ENCODE results near the gene MRNIP.
"Not testable (repeated sequence)": the region's sequence is repeated elsewhere in the genome, so short reads cannot be mapped to it uniquely, and the experiment has no call there.

The MRNIP gene

DNA sequence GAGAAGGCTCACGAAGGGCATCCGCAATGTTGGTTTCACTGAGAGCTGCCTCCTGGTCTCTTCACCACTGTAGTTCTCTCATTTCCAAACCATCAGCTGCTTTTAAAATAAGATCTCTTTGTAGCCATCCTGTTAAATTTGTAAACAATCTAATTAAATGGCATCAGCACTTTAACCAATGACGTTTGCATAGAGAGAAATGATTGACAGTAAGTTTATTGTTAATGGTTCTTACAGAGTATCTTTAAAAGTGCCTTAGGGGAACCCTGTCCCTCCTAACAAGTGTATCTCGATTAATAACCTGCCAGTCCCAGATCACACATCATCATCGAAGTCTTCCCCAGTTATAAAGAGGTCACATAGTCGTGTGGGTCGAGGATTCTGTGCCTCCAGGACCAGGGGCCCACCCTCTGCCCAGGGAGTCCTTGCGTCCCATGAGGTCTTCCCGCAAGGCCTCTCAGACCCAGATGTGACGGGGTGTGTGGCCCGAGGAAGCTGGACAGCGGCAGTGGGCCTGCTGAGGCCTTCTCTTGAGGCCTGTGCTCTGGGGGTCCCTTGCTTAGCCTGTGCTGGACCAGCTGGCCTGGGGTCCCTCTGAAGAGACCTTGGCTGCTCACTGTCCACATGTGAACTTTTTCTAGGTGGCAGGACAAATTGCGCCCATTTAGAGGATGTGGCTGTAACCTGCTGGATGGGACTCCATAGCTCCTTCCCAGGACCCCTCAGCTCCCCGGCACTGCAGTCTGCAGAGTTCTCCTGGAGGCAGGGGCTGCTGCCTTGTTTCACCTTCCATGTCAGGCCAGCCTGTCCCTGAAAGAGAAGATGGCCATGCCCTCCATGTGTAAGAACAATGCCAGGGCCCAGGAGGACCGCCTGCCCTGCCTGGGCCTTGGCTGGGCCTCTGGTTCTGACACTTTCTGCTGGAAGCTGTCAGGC lies 21.3 kb downstream of the MRNIP start:
- DNase-seq: no peak

- DNase-seq: peak; percentile 59
Measured at GRCh38 chr5:179836225-179837019, 22.2 kb downstream of the MRNIP start.

GRCh38 chr5:179834871-179835270 lies 23.7 kb downstream of the MRNIP start:
- not testable (repeated sequence) for DNase-seq

DNA sequence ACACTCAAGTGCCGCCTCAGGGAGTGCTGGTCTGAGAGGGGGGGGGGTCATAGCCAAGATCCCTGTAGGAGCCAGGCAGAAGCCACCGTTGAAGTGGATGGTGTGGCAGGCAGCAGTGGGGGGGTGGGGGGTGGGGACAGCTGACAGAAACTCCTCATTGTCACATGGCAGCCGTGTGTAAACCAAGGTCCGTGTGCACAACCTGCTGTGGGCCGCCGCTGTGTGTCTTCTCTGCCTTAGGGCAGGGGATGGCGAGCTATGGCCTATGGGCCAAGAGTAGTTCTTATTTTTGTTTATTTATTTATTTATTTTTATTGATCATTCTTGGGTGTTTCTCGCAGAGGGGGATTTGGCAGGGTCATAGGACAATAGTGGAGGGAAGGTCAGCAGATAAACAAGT lies 24.5 kb downstream of the MRNIP start:
- DNase-seq: no peak

DNA sequence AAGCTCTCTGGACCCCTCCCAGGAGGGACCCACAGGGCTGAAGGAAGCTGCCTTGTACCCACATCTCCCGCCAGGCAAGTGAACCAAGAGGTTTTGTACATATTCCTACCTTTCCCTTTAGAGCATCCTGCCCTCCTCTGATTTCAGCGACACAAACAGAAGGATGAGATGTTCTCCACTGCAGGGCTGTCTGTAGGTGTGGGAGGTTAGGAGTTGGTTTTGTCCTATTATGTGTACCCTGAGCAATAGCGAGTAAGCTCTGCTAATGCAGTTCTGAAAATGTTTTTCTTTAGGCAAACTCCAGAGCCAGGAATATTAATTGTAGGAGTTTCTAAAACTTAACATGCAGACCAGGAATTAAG lies 24.9 kb downstream of the MRNIP start:
- no peak for DNase-seq

GRCh38 chr5:179833056-179833708 lies 25.4 kb downstream of the MRNIP start:
- DNase-seq: no peak

DNA sequence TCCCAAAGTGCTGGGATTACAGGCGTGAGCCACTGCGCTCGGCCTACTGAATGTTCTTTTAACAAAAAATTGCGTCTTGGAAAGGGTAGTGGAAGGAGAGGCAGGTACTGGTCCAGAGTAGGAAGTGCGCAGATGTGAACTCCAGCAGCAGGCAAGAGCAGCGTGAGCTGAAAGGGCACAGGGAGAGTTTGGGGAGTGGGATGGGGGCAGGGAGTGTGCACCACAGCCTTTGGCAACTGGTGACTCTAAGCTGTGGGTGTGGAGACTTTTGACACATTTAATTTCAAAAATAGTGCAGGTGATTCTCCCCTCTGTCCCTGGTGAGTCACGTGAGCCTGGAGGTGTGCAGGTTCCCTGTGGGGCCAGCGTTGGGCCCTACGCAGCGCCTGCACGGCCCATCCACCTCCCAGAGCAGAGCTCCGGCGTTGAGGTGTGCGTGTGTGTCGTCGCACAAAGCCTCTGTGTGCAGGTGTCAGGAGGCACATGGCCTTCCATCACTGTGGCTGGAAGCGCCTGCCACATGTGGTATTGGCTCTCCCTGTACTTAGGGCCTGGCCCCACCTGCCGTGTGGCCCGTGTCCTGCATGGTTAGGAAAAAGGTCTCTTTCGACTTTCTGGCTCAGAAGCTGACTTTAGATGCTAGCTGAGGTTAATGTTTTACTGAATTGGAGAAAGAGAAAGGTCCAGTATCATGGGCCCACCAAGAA lies 26.4 kb downstream of the MRNIP start:
- no peak for DNase-seq

DNA sequence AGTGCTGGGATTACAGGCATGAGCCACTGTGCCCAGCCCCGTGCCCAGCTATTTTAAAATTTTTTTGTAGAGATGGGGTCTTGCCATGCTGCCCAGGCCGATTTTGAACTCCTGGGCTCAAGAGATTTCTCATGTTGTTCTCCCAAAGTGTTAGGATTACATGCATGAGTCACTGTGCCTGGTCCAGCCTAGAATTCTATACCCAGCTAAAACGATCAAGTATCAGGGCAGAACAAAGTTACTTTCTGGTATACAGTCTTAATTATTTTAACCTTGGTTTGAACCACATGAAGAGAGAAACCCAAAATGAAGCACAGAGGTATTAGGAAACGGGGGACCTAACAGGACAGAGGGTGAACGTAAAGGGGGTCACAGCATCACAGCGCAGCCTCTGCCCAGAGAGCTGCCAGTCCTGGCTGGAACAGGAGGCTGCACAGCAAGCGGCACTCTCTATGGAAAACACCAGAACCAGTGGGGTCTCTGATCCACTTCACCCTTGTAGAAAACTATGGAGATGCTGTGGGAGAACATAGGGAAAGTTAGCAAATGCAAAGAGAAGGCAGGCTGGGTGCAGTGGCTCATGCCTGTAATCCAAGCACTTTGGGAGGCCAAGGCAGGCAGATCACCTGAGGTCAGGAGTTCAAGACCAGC lies 27.7 kb downstream of the MRNIP start:
- no peak for DNase-seq

- DNase-seq: no peak
Measured at GRCh38 chr5:179829732-179830435, 28.7 kb downstream of the MRNIP start.

GRCh38 chr5:179828756-179829421 lies 29.7 kb downstream of the MRNIP start:
- no peak for DNase-seq

DNA sequence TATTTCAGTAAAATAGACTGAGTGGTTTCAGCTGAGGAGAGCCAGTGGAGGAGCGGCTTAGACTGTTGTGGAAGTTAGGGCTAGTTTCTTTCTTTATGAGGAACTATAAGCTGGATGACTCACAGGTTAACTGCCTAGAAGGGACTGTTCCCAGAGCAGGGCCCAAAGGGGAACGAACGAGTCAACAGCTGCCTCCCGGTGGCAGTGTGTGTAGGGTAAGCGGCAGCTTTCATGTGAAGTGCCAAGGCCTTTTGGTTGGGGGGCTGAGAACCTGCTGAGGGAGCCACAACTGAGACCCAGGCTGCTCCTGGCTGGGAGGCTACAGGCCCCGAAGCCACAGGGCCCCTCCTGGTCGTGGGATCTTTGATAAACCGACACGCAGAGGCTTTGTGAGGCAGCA lies 30.9 kb downstream of the MRNIP start:
- DNase-seq: peak; percentile 74

DNA sequence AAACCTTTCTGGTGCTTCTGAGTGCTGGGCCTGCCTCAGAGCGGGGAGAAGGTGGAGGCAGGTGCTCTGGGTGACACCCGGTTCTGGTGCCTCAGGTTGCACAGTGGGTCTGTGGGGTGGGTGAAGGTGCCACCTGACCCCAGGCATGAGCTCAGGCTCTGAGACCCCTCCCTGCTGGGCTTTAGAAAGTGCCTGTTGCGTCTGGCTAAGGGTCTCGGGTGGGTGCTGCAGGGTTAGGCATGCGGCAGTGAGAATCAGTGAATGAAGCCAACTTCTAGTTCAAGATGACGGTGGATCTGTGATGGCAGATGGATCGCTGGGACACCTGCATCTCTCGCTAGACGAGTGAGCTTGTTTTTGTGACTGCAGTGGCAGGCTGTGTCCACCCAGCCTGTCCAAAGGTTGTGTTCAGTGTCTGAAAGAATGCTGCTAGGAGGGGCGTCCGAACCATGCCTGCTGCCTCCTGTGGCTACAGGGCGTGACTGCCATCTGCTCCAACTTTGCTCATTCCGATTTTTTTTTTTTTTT lies 32.9 kb downstream of the MRNIP start:
- no peak for DNase-seq

GRCh38 chr5:179824745-179825112 lies 33.9 kb downstream of the MRNIP start:
- no peak for DNase-seq

- no peak for DNase-seq
Measured at GRCh38 chr5:179823937-179824744, 34.5 kb downstream of the MRNIP start.

GRCh38 chr5:179822444-179822990 lies 36.1 kb downstream of the MRNIP start:
- no peak for DNase-seq

DNA sequence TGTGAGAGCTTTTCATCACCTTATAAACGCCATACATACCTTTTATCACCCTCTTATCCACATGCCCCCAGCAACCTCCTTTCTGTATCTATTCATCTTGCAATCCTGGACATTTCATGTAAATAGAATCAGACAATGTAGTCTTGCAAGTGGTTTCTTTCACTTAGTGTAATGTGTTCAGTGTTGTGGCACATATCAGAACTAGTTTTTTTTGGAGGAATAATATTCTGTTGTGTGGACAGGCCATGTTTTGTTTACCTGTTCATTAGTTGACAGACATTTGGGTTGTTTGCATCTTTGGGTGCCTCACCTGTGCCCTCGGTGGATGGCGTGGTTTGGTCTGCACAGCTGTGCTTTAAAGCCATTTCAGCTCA lies 36.6 kb downstream of the MRNIP start:
- DNase-seq: no peak

DNA sequence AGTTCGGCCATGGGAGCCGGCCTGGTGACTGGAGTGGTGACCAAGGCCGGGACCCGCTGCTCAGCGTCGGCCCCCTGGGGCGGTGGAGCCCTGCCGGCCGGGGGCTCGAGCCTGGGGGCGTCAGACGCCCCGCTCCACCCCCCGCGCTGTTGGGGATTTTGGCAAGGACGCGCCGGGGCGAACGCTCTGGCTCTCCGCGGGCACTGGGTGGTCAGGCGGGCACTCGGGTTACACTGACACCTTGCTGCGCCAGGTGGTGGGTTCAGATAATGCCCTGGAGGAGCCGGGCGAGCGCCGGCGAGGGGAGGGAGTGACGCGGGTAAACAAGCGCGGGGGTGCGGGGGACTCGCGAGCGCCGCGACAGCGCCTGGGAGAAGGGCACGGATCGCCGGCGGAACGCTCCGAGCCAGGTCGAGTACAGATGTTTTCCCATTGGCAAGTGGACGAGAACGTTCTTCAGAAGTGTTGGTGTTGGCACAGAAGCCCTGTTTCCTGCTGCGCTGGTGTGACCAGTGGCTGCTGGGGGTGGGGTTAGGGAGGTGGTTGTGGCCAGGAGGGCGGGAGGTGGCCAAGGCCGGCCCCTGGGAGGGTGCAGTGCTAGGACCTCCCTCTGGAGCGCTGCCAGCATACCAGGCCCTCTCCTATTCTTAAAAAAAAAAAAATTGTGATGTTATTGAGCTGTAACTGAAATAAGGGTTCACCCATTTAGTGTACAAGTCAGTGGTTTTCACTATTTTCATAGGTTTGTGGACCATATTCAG lies 37.1 kb downstream of the MRNIP start:
- DNase-seq: peak; percentile 83

- peak; percentile 72 for DNase-seq
Measured at GRCh38 chr5:179820483-179821297, 37.9 kb downstream of the MRNIP start, which contains the start of gene SQSTM1. Gene SQSTM1 (plus strand): TSS chr5:179820905. CDS start chr5:179820937, 32 bp downstream.

Data from stimulated activated CD4-positive, alpha-beta T cell treated with anti-CD3 and anti-CD28 coated beads, Interleukin-1b, Interleukin-23, amount 100 ng/mL, for 48 hours (primary cell).